IgD-negative memory B cell (primary cell): Measurements from ENCODE around the gene MPST. TPM values are rescaled to one million over a fixed set of nuclear protein-coding genes. Genes with fewer than 3 reads are reported as not detected.

Experiments
- H3K27ac Mint-ChIP-seq, 3 donors: one replicate each; pipeline ENCODE4 v1.8.0; 2020 to 2022; ENCODE audit warnings: mild to moderate bottlenecking in 3 of 3, mixed read lengths in 3 of 3, moderate library complexity in 1 of 3
- H3K27me3 Mint-ChIP-seq: one replicate; pipeline ENCODE4 v1.8.0; 2021; ENCODE audit warnings: mixed read lengths
- H3K36me3 Mint-ChIP-seq: one replicate; pipeline ENCODE4 v1.8.0; 2020; ENCODE audit warnings: mild to moderate bottlenecking, mixed read lengths
- H3K4me1 Mint-ChIP-seq, 3 donors: one replicate each; pipeline ENCODE4 v1.8.0; 2020 to 2022; ENCODE audit warnings: mixed read lengths in 3 of 3, mild to moderate bottlenecking in 1 of 3
- H3K4me3 Mint-ChIP-seq, 4 donors: one replicate each; pipeline ENCODE4 v1.8.0; 2020 to 2022; ENCODE audit warnings: mild to moderate bottlenecking in 4 of 4, mixed read lengths in 4 of 4, moderate library complexity in 3 of 4
- H3K9me3 Mint-ChIP-seq, 3 donors: one replicate each; pipeline ENCODE4 v1.8.0; 2020 to 2021; ENCODE audit warnings: mixed read lengths in 3 of 3, mild to moderate bottlenecking in 1 of 3
- polyA plus RNA-seq: library from polyadenylated mRNA; unstranded; fragments of 300-500 nt; fragmentation: Illumina TruSeq; gene quantifications from one replicate; pipeline ENCODE4 v1.2.3, GENCODE V29; 2021

The MPST gene
- polyA plus RNA-seq, 1 donor from 2014 or later: 16.2 TPM

- H3K9me3 Mint-ChIP-seq: peaks cover 0 to 1% (median 0%) of the 10 kb centered on the region in 3 donors
- peaks cover 0 to 6% (median 5%) of the 10 kb centered on the region in 3 donors for H3K4me1 Mint-ChIP-seq
- no peaks in the 10 kb centered on the region for H3K36me3 Mint-ChIP-seq
- no peak overlapping the region for H3K27ac Mint-ChIP-seq
- peaks cover 6% of the 10 kb centered on the region for H3K27me3 Mint-ChIP-seq
- no peak overlapping the region for H3K4me3 Mint-ChIP-seq
Measured at GRCh38 chr22:37043209-37043827, 23.8 kb downstream of the MPST start.

GRCh38 chr22:37043828-37044538 lies 24.4 kb downstream of the MPST start:
- Mint-ChIP-seq H3K4me3 (no peak overlapping the region), H3K27ac (no peak overlapping the region), H3K36me3 (no peaks in the 10 kb centered on the region), H3K27me3 (peaks cover 6% of the 10 kb centered on the region), H3K9me3 (peaks cover 0 to 1% (median 0%) of the 10 kb centered on the region in 3 donors), H3K4me1 (peaks cover 0 to 6% (median 5%) of the 10 kb centered on the region in 3 donors)

GRCh38 chr22:37044634-37045625 lies 25.4 kb downstream of the MPST start:
- Mint-ChIP-seq H3K27ac (peak overlapping the region in 1 of 3 donors; percentile 39), H3K36me3 (no peaks in the 10 kb centered on the region), H3K9me3 (peaks cover 0 to 1% (median 0%) of the 10 kb centered on the region in 3 donors), H3K4me1 (peaks cover 0 to 6% (median 5%) of the 10 kb centered on the region in 3 donors), H3K4me3 (no peak overlapping the region), H3K27me3 (no peaks in the 10 kb centered on the region)

DNA sequence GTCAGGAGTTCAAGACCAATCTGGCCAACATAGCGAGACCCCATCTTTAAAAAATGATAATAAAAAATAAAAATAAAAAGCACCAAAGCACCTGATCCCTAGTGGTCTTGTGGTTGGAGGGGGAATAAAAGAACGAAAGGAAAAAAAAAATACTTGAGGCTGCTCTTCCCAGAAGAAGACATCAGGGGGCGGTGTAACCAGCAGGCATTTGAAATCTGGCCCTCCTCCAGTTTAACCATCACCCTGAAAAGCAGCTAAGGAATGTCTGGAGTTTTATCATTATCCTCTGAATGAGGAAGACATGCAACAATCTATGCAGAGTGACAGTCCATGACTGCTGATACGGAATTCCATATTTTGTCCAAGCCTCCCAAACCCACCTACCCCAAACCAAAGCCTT lies 26.4 kb downstream of the MPST start:
- peaks cover 0 to under 1% (median 0%) of the 10 kb centered on the region in 3 donors for H3K9me3 Mint-ChIP-seq

GRCh38 chr22:37046589-37046988 lies 27.0 kb downstream of the MPST start:
- Mint-ChIP-seq H3K9me3 (no peaks in the 10 kb centered on the region), H3K36me3 (no peaks in the 10 kb centered on the region), H3K4me1 (peaks cover 0 to 6% (median 5%) of the 10 kb centered on the region in 3 donors), H3K27ac (no peak overlapping the region), H3K27me3 (no peaks in the 10 kb centered on the region), H3K4me3 (no peak overlapping the region)

More for the DNA sequence above, 26.4 kb downstream of the MPST start:
- Mint-ChIP-seq H3K36me3 (no peaks in the 10 kb centered on the region), H3K4me1 (peaks cover 0 to 6% (median 5%) of the 10 kb centered on the region in 3 donors), H3K4me3 (no peak overlapping the region), H3K27ac (no peak overlapping the region), H3K27me3 (no peaks in the 10 kb centered on the region)

- Mint-ChIP-seq H3K4me3 (no peak overlapping the region), H3K27ac (peak overlapping the region in 1 of 3 donors; percentile 80), H3K36me3 (no peaks in the 10 kb centered on the region), H3K9me3 (no peaks in the 10 kb centered on the region), H3K4me1 (peaks cover 0 to 6% (median 5%) of the 10 kb centered on the region in 3 donors), H3K27me3 (no peaks in the 10 kb centered on the region)
Measured at GRCh38 chr22:37047006-37047405, 27.5 kb downstream of the MPST start.

DNA sequence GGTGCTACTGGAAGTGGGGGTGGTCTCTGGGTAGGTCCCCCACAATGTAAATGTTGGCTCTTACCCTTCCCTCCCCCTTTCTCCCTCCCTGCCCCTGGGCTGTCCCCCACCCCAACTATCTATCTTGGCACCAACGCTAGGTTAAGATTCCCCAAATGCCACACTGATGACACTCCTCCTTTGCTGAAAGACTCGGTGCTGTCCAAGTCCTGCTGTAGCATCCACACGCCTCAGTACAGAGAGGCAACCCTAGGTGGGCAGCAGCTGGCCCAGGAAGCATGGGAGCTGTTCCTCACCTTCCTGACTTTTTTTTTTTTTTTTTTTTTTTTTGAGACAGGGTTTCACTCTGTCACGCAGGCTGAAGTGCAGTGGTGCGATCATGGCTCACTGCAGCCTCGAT lies 28.6 kb downstream of the MPST start:
- Mint-ChIP-seq H3K4me3 (no peak overlapping the region), H3K36me3 (no peaks in the 10 kb centered on the region), H3K9me3 (no peaks in the 10 kb centered on the region), H3K27me3 (peaks cover 3% of the 10 kb centered on the region), H3K27ac (no peak overlapping the region), H3K4me1 (peaks cover 0 to 12% (median 5%) of the 10 kb centered on the region in 3 donors)

GRCh38 chr22:37049224-37049623 lies 29.7 kb downstream of the MPST start:
- no peak overlapping the region for H3K4me3 Mint-ChIP-seq
- peak overlapping the region in 1 of 3 donors; percentile 18 for H3K27ac Mint-ChIP-seq
- H3K4me1 Mint-ChIP-seq: peaks cover 3 to 17% (median 5%) of the 10 kb centered on the region in 3 donors
- H3K36me3 Mint-ChIP-seq: no peaks in the 10 kb centered on the region
- peaks cover 0 to 2% (median 0%) of the 10 kb centered on the region in 3 donors for H3K9me3 Mint-ChIP-seq
- H3K27me3 Mint-ChIP-seq: peaks cover 3% of the 10 kb centered on the region

DNA sequence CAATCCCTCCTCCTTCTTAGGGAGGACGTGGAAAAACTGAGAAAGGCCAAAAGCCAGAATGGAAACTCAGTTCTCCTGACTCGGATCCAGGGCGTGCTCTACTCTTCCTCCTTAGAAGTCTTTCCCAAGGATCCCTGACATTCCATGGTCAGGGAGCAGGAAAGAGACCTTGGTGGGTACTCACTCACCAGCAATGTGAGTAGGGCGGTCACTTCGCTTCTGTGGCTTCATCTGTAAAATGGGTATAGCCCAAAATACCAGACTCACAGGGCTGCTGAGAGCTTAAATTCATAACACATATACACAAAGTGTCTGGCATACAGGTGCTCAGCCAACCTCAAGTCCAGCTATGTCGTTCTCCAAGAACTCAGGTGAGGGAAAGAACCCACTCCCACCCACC lies 31.4 kb downstream of the MPST start:
- Mint-ChIP-seq H3K4me1 (peaks cover 0 to 10% (median 3%) of the 10 kb centered on the region in 3 donors), H3K27ac (peak overlapping the region in 1 of 3 donors; percentile 77), H3K36me3 (no peaks in the 10 kb centered on the region), H3K27me3 (peaks cover 3% of the 10 kb centered on the region), H3K4me3 (peak overlapping the region in 3 of 4 donors; percentile 52 to 87 (median 65)), H3K9me3 (peaks cover 0 to 2% (median 0%) of the 10 kb centered on the region in 3 donors)

- Mint-ChIP-seq H3K4me3 (peak within 1 kb of the TSS; percentile 74 to 93 (median 88)), H3K27me3 (peaks cover 3% of the 10 kb centered on the region), H3K36me3 (peaks cover 2% of the 10 kb centered on the region), H3K27ac (peak within 1 kb of the TSS; percentile 23 to 77 (median 67)), H3K9me3 (peaks cover 0 to 2% (median 0%) of the 10 kb centered on the region in 3 donors), H3K4me1 (peaks cover 0 to 10% (median 3%) of the 10 kb centered on the region in 3 donors)
Measured at GRCh38 chr22:37051391-37052385, 32.1 kb downstream of the MPST start, which contains the start of gene KCTD17. TSS of gene KCTD17 (plus strand) at chr22:37051742. CDS start at chr22:37051761, 19 bp downstream.

- Mint-ChIP-seq H3K9me3 (peaks cover 0 to 2% (median 0%) of the 10 kb centered on the region in 3 donors), H3K4me1 (peaks cover 0 to 10% (median 3%) of the 10 kb centered on the region in 3 donors), H3K36me3 (peaks cover 3% of the 10 kb centered on the region), H3K27ac (peak overlapping the region; percentile 23 to 74 (median 67)), H3K27me3 (peaks cover 3% of the 10 kb centered on the region), H3K4me3 (peak overlapping the region; percentile 74 to 93 (median 88))
Measured at GRCh38 chr22:37052386-37053309, 33.1 kb downstream of the MPST start.

DNA sequence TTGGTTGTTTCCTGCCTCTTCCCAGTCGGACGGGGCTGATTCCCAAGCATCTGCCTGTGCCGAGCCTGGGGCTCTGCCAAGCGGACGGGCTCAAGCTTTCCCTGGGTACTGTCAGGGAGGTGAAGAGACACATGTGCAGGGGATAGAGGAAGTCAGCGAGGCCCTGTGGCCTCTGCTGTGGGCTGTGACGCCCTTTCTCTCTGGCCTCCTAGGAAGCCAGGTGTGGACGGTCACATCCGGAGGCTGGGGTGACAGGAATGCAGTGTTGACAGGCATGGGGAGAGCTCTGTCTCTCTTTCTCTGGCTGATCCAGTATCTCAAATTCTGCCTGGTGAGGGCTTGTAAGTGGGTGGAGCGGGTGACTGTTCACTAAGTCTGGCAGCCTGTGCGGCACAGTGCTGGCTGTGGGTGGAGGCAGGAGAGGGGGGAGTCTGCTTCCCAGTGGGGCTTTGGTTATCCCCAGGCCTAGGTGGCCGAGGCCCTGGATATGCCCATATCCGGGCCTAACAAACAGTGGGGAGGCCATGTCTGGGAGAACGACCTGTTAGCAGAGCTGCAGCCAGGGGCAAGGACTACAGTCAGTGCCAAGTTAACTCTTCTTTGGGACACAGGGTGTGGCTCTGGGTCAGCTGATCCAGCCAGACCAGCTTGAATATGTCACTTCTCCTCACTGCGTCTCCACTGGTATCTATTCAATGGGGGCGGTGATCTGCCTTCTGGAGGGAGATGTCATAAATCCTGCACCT lies 33.9 kb downstream of the MPST start:
- H3K9me3 Mint-ChIP-seq: peaks cover 0 to 2% (median 0%) of the 10 kb centered on the region in 3 donors
- H3K27ac Mint-ChIP-seq: peak overlapping the region; percentile 46 to 76 (median 74)
- H3K27me3 Mint-ChIP-seq: peaks cover 3% of the 10 kb centered on the region
- H3K4me1 Mint-ChIP-seq: peaks cover 0 to 10% (median 3%) of the 10 kb centered on the region in 3 donors
- H3K36me3 Mint-ChIP-seq: peaks cover 6% of the 10 kb centered on the region
- H3K4me3 Mint-ChIP-seq: peak overlapping the region in 3 of 4 donors; percentile 66 to 88 (median 77)
